K562 (cell line): ENCODE results near the gene RETREG2. TPM values are rescaled to one million over a fixed set of nuclear protein-coding genes. Genes with fewer than 3 reads are reported as not detected.

ENCODE experiments used
- CC2D1A ChIP-seq: fragments of 450-650 bp; IDR thresholded peaks from 2 replicates; pipeline ENCODE4 v1.6.1; 2017; ENCODE audit warnings: mild to moderate bottlenecking
- CHCHD3 ChIP-seq: fragments of 250-450 bp; sonication (Bioruptor Pico); IDR thresholded peaks from 2 replicates; pipeline ENCODE4 v2.1.2; 2022; ENCODE audit warnings: mild to moderate bottlenecking
- CXXC5 ChIP-seq: fragments of 250-450 bp; sonication (Bioruptor Pico); IDR thresholded peaks from 2 replicates; pipeline ENCODE4 v1.8.0; 2022; ENCODE audit warnings: inconsistent platforms, mild to moderate bottlenecking, moderate library complexity
- ESRRB ChIP-seq: fragments of 250-450 bp; sonication (Bioruptor Pico); IDR thresholded peaks from 2 replicates; pipeline ENCODE4 v1.5.0; 2020; ENCODE audit warnings: mild to moderate bottlenecking, moderate library complexity, borderline replicate concordance
- MCM2 ChIP-seq: fragments of 450-650 bp; IDR thresholded peaks from 2 replicates; pipeline ENCODE4 v1.6.1; 2017; ENCODE audit warnings: low read depth, mild to moderate bottlenecking
- NFYB ChIP-seq: IDR thresholded peaks from 2 replicates; pipeline ENCODE4 v1.6.1; 2011; ENCODE audit warnings: mild to moderate bottlenecking, moderate library complexity; ENCODE audit not compliant: insufficient read length; ENCODE audit errors: extremely low read depth
- NONO ChIP-seq, 2 experiments: fragments of 200-400 bp in 1 of 2; fragments of 450-650 bp in 1 of 2; formaldehyde crosslinking in 1 of 2; IDR thresholded peaks; 2 replicates each; pipeline ENCODE4 v1.6.1; 2017; ENCODE audit warnings: low read depth in 2 of 2, mild to moderate bottlenecking in 2 of 2, moderate library complexity in 2 of 2, low read length in 1 of 2
- POLR2AphosphoS5 ChIP-seq: IDR thresholded peaks from 2 replicates; pipeline ENCODE4 v1.6.1; 2011; ENCODE audit warnings: mild to moderate bottlenecking, low read depth, low read length, moderate library complexity; ENCODE audit not compliant: control insufficient read depth, insufficient read depth
- RBM22 ChIP-seq: fragments of 200-400 bp; formaldehyde crosslinking; IDR thresholded peaks from 2 replicates; pipeline ENCODE4 v1.6.1; 2018; ENCODE audit warnings: low read length, low read depth; ENCODE audit not compliant: poor library complexity, severe bottlenecking
- RFX5 ChIP-seq: IDR thresholded peaks from 2 replicates; pipeline ENCODE4 v1.6.1; 2011; ENCODE audit warnings: low read depth, mild to moderate bottlenecking, improper control_type of control experiment, low read length
- RFX7 ChIP-seq: fragments of 250-450 bp; sonication (Bioruptor Pico); IDR thresholded peaks from 2 replicates; pipeline ENCODE4 v1.5.1; 2021; ENCODE audit warnings: mild to moderate bottlenecking
- SMAD4 ChIP-seq: fragments of 250-450 bp; sonication (Bioruptor Pico); conservative IDR thresholded peaks from 2 replicates; pipeline ENCODE4 v1.8.0; 2021; ENCODE audit warnings: inconsistent platforms, mild to moderate bottlenecking, moderate library complexity
- TAF1 ChIP-seq: IDR thresholded peaks from 2 replicates; pipeline ENCODE4 v1.6.1; 2011; ENCODE audit warnings: mild to moderate bottlenecking, low read length, moderate library complexity; ENCODE audit not compliant: insufficient read depth, control insufficient read depth, severe bottlenecking; ENCODE audit errors: extremely low read depth
- ZNF165 ChIP-seq: fragments of 250-450 bp; sonication (Bioruptor Pico); IDR thresholded peaks from 2 replicates; pipeline ENCODE4 v1.4.0; 2020; ENCODE audit warnings: borderline replicate concordance
- ZNF668 ChIP-seq: fragments of 250-450 bp; sonication (Bioruptor Pico); IDR thresholded peaks from 2 replicates; pipeline ENCODE4 v1.8.0; 2022; ENCODE audit warnings: mild to moderate bottlenecking, inconsistent platforms
- polyA plus RNA-seq, 8 experiments: library from polyadenylated mRNA; depleted of rRNA in 4 of 8; stranded (reverse) in 5 of 8; unstranded in 3 of 8; fragments of >200 nt; fragmentation: Nextera tagmentation in 2 of 8; fragmentation: Illumina TruSeq in 1 of 8; extraction: Ambion mirVana in 2 of 8; extraction: Trizol in 1 of 8; gene quantifications; 2 replicates each; pipeline versions ENCODE4 v1.2.1 to v1.2.3, GENCODE V29; 2011 to 2014; ENCODE audit warnings: inconsistent platforms in 1 of 8, missing spikeins in 1 of 8
- total RNA-seq, 7 experiments: library from RNA; depleted of rRNA in 6 of 7; stranded (reverse); fragments of >200 nt in 6 of 7; fragmentation: Illumina TruSeq in 2 of 7; extraction: Trizol in 2 of 7; gene quantifications; 2 replicates each; pipeline versions ENCODE4 v1.2.1 to v1.2.3, GENCODE V29; 2011 to 2021; ENCODE audit warnings: low replicate concordance in 1 of 7
- TF ChIP-seq, protein P1 (sequence below), 2 experiments: IDR thresholded peaks; 2 replicates each; pipeline ENCODE4 v1.6.1; 2012; ENCODE audit warnings: improper control_type of control experiment in 2 of 2, low read depth in 2 of 2, low read length in 2 of 2, borderline replicate concordance in 1 of 2
- TF ChIP-seq, protein P2 (sequence below): fragments of 250-450 bp; sonication (Bioruptor Pico); IDR thresholded peaks from 2 replicates; pipeline ENCODE4 v1.4.0; 2020; ENCODE audit warnings: borderline replicate concordance
- TF ChIP-seq, protein P3 (sequence below): fragments of 250-450 bp; sonication (Bioruptor Pico); IDR thresholded peaks from 2 replicates; pipeline ENCODE4 v1.8.0; 2022; ENCODE audit warnings: moderate library complexity, mild to moderate bottlenecking, inconsistent platforms
- TF ChIP-seq, protein P4 (sequence below): IDR thresholded peaks from 2 replicates; pipeline ENCODE4 v1.6.1; 2011; ENCODE audit not compliant: insufficient read length; ENCODE audit errors: extremely low read depth
- TF ChIP-seq, protein P5 (sequence below): fragments of 450-650 bp; IDR thresholded peaks from 2 replicates; pipeline ENCODE4 v1.6.1; 2016; ENCODE audit warnings: missing biosample characterization, missing genetic modification characterization

RETREG2 gene
- total and polyA plus RNA-seq, 9 of the 15 experiments (the other 6 are each of a cell fraction or from before 2014, with no cell fraction given): 4.9 to 40.1 (median 19.2) TPM

DNA sequence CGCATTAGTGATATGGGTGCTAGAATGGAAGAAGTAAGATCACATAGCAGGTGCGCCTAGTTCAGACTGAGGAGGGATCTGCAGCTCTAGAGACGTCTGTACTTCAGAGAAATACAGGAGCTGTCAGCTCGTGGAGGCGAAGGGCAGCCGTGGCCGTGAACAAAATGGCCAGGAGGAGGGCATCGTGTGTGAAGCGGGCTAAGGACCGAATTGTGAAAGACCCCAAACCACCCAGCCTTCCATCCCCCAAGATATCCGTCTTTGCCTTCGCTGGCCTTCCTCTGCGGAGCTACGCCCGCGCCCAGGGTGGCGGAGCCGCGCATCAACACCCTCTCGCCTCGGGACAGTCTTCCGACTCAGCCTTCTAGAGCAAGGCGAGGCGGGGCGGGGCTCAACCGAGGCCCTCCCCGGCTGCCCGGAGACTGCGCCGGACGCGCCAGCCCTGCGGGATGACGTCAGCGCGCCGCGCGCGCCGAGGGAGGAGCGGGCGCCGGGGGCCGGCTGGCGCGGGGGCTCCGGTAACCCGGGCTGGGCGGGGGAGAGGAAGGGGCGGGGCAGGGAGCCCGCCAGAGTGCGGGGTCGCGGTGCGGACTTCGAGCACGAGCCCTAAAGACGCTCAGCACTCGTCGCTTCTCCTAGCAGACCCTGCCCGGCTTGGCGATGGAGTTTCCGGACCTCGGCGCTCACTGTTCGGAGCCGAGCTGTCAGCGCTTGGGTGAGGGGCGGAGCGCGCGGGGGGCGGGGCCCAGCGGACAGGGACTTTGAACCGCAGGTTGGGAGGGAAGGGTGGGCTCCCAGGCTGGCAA, 28.5 kb downstream of the RETREG2 start, which contains the start of gene ZFAND2B (continued):
- TF ChIP-seq, protein P1, sequence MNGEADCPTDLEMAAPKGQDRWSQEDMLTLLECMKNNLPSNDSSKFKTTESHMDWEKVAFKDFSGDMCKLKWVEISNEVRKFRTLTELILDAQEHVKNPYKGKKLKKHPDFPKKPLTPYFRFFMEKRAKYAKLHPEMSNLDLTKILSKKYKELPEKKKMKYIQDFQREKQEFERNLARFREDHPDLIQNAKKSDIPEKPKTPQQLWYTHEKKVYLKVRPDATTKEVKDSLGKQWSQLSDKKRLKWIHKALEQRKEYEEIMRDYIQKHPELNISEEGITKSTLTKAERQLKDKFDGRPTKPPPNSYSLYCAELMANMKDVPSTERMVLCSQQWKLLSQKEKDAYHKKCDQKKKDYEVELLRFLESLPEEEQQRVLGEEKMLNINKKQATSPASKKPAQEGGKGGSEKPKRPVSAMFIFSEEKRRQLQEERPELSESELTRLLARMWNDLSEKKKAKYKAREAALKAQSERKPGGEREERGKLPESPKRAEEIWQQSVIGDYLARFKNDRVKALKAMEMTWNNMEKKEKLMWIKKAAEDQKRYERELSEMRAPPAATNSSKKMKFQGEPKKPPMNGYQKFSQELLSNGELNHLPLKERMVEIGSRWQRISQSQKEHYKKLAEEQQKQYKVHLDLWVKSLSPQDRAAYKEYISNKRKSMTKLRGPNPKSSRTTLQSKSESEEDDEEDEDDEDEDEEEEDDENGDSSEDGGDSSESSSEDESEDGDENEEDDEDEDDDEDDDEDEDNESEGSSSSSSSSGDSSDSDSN (IDR thresholded peaks at IDR 0.05; ENCODE audit: borderline replicate concordance in 1 of 2, low read depth in 2 of 2, low read length in 2 of 2): 0 out of 4 replicates have a peak, but pooled peaks have one; percentile 24 to 50
- TF ChIP-seq, protein P2, sequence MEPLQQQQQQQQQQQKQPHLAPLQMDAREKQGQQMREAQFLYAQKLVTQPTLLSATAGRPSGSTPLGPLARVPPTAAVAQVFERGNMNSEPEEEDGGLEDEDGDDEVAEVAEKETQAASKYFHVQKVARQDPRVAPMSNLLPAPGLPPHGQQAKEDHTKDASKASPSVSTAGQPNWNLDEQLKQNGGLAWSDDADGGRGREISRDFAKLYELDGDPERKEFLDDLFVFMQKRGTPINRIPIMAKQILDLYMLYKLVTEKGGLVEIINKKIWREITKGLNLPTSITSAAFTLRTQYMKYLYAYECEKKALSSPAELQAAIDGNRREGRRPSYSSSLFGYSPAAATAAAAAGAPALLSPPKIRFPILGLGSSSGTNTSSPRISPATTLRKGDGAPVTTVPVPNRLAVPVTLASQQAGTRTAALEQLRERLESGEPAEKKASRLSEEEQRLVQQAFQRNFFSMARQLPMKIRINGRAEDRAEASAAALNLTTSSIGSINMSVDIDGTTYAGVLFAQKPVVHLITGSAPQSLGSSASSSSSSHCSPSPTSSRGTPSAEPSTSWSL (CRISPR knock-in tag): no peak
- TF ChIP-seq RBM22 (peak; percentile 15), NONO (IDR thresholded peaks at IDR 0.05; ENCODE audit: low read depth in 2 of 2, low read length in 1 of 2) (no peak; a peak in 1 of 4 replicates), MCM2 (no peak), RFX5 (no peak), ZNF668 (no peak), SMAD4 (CRISPR knock-in tag) (0 out of 2 replicates have a peak, but pooled peaks have one; percentile 34), ZNF165 (CRISPR knock-in tag) (no peak), CHCHD3 (no peak), POLR2AphosphoS5 (peak; percentile 83), CXXC5 (CRISPR knock-in tag) (peak; percentile 78), CC2D1A (no peak), ESRRB (no peak), TAF1 (peak; percentile 87), RFX7 (CRISPR knock-in tag) (no peak), NFYB (no peak)
- TF ChIP-seq, protein P3, sequence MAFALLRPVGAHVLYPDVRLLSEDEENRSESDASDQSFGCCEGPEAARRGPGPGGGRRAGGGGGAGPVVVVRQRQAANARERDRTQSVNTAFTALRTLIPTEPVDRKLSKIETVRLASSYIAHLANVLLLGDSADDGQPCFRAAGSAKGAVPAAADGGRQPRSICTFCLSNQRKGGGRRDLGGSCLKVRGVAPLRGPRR: no peak
- TF ChIP-seq, protein P4, sequence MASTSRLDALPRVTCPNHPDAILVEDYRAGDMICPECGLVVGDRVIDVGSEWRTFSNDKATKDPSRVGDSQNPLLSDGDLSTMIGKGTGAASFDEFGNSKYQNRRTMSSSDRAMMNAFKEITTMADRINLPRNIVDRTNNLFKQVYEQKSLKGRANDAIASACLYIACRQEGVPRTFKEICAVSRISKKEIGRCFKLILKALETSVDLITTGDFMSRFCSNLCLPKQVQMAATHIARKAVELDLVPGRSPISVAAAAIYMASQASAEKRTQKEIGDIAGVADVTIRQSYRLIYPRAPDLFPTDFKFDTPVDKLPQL: no peak
- TF ChIP-seq, protein P5, sequence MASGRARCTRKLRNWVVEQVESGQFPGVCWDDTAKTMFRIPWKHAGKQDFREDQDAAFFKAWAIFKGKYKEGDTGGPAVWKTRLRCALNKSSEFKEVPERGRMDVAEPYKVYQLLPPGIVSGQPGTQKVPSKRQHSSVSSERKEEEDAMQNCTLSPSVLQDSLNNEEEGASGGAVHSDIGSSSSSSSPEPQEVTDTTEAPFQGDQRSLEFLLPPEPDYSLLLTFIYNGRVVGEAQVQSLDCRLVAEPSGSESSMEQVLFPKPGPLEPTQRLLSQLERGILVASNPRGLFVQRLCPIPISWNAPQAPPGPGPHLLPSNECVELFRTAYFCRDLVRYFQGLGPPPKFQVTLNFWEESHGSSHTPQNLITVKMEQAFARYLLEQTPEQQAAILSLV (tag): no peak
